Type B pancreatic cell (in vitro differentiated cells): ENCODE data around the gene GABRR1. TPM values are rescaled to one million over a fixed set of nuclear protein-coding genes. Genes with fewer than 3 reads are reported as not detected.

Experiments
- DNase-seq: peaks from one replicate; pipeline ENCODE4 v3.0.0; 2021; ENCODE audit warnings: mixed read lengths; ENCODE audit not compliant: unreplicated experiment; ENCODE audit errors: extremely low spot score
- H3K27ac Mint-ChIP-seq: 2 replicates; pipeline ENCODE4 v1.8.0; 2021; ENCODE audit warnings: mild to moderate bottlenecking, mixed read lengths
- H3K27me3 Mint-ChIP-seq: 2 replicates; pipeline ENCODE4 v1.8.0; 2021; ENCODE audit warnings: mixed read lengths
- H3K36me3 Mint-ChIP-seq: 2 replicates; pipeline ENCODE4 v1.8.0; 2021; ENCODE audit warnings: mixed read lengths
- H3K4me1 Mint-ChIP-seq: one replicate; pipeline ENCODE4 v1.8.0; 2021; ENCODE audit warnings: mixed read lengths; ENCODE audit not compliant: unreplicated experiment
- H3K4me3 Mint-ChIP-seq: 2 replicates; pipeline ENCODE4 v1.8.0; 2021; ENCODE audit warnings: mild to moderate bottlenecking, mixed read lengths
- H3K9me3 Mint-ChIP-seq: 2 replicates; pipeline ENCODE4 v1.8.0; 2021; ENCODE audit warnings: mixed read lengths
- CTCF ChIP-seq: fragments of 200-600 bp; sonication (generic); conservative IDR thresholded peaks from 2 replicates; pipeline ENCODE4 v1.5.0; 2021; ENCODE audit warnings: antibody characterized with exemption, mild to moderate bottlenecking
- total RNA-seq: library from RNA; stranded (reverse); gene quantifications from 2 replicates; pipeline ENCODE4 v1.2.1, GENCODE V29; 2021; ENCODE audit warnings: low replicate concordance

GABRR1 gene
- total RNA-seq, 1 donor from 2014 or later: not detected

- Mint-ChIP-seq H3K27ac (no peak overlapping the region), H3K4me3 (no peak overlapping the region), H3K36me3 (peaks cover 20% of the 10 kb centered on the region), H3K27me3 (no peaks in the 10 kb centered on the region), H3K4me1 (no peaks in the 10 kb centered on the region), H3K9me3 (no peaks in the 10 kb centered on the region)
- no peak for DNase-seq
- TF ChIP-seq CTCF: no peak
Observed at GRCh38 chr6:89161326-89162046, 55.7 kb downstream of the GABRR1 start.

GRCh38 chr6:89160331-89161092, 56.6 kb downstream of the GABRR1 start:
- Mint-ChIP-seq H3K27me3 (no peaks in the 10 kb centered on the region), H3K4me1 (no peaks in the 10 kb centered on the region), H3K36me3 (peaks cover 20% of the 10 kb centered on the region), H3K9me3 (no peaks in the 10 kb centered on the region), H3K27ac (no peak overlapping the region), H3K4me3 (no peak overlapping the region)
- DNase-seq: no peak
- no peak for TF ChIP-seq CTCF

- Mint-ChIP-seq H3K27me3 (no peaks in the 10 kb centered on the region), H3K4me1 (peaks cover 4% of the 10 kb centered on the region), H3K9me3 (no peaks in the 10 kb centered on the region), H3K36me3 (peaks cover 10% of the 10 kb centered on the region), H3K4me3 (no peak overlapping the region), H3K27ac (no peak overlapping the region)
- no peak for DNase-seq
- TF ChIP-seq CTCF: no peak
Observed at GRCh38 chr6:89154131-89154530, 63.0 kb downstream of the GABRR1 start.

- Mint-ChIP-seq H3K27ac (no peak overlapping the region), H3K27me3 (no peaks in the 10 kb centered on the region), H3K4me1 (peaks cover 27% of the 10 kb centered on the region), H3K9me3 (peaks cover 3% of the 10 kb centered on the region), H3K4me3 (peak overlapping the region; percentile 57), H3K36me3 (peaks cover 8% of the 10 kb centered on the region)
- no peak for TF ChIP-seq CTCF
- DNase-seq: no peak
Observed at GRCh38 chr6:89148016-89148750, 69.0 kb downstream of the GABRR1 start.

GRCh38 chr6:89146718-89147700, 70.1 kb downstream of the GABRR1 start:
- Mint-ChIP-seq H3K4me1 (peaks cover 27% of the 10 kb centered on the region), H3K27ac (peak overlapping the region; percentile 89), H3K27me3 (no peaks in the 10 kb centered on the region), H3K36me3 (peaks cover 8% of the 10 kb centered on the region), H3K9me3 (peaks cover 3% of the 10 kb centered on the region), H3K4me3 (peak overlapping the region; percentile 90)
- no peak for TF ChIP-seq CTCF
- DNase-seq: no peak
